ENCODE results near the gene C19orf25.

DNA sequence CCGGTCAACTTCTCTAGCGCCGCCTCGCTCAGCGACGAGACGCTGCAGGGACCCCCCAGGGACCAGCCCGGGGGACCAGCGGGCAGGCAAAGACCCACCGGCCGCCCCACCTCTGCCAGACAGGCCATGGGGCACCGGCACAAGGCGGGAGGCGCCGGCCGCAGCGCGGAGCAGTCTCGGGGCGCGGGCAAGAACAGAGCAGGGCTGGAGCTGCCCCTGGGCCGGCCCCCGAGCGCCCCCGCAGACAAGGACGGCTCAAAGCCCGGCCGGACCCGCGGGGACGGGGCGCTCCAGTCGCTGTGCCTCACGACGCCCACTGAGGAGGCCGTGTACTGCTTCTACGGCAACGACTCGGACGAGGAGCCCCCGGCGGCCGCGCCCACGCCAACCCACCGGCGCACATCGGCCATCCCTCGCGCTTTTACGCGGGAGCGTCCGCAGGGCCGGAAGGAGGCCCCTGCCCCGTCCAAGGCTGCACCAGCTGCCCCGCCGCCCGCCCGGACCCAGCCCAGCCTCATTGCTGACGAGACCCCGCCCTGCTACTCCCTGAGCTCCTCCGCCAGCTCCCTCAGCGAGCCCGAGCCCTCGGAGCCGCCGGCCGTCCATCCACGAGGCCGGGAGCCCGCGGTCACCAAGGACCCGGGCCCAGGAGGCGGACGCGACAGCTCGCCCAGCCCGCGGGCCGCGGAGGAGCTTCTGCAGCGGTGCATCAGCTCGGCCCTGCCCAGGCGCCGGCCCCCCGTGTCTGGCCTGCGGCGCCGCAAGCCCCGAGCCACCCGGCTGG is 11.3 kb downstream of the C19orf25 start:
- TF ChIP-seq, protein P1, sequence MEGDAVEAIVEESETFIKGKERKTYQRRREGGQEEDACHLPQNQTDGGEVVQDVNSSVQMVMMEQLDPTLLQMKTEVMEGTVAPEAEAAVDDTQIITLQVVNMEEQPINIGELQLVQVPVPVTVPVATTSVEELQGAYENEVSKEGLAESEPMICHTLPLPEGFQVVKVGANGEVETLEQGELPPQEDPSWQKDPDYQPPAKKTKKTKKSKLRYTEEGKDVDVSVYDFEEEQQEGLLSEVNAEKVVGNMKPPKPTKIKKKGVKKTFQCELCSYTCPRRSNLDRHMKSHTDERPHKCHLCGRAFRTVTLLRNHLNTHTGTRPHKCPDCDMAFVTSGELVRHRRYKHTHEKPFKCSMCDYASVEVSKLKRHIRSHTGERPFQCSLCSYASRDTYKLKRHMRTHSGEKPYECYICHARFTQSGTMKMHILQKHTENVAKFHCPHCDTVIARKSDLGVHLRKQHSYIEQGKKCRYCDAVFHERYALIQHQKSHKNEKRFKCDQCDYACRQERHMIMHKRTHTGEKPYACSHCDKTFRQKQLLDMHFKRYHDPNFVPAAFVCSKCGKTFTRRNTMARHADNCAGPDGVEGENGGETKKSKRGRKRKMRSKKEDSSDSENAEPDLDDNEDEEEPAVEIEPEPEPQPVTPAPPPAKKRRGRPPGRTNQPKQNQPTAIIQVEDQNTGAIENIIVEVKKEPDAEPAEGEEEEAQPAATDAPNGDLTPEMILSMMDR (IDR thresholded peaks at IDR 0.05), result no peak
- no peak for TF ChIP-seq POLR2A (IDR thresholded peaks at IDR 0.05)

Measured in right lobe of liver (tissue), 4 donors.